ENCODE results near the gene EDA. TPM values are rescaled to one million over a fixed set of nuclear protein-coding genes. Genes with fewer than 3 reads are reported as not detected.

The EDA gene
- total RNA-seq, 4 donors from 2014 or later: 0.51 to 3.3 (median 1.3) TPM

GRCh38 chrX:69959712-69960111 lies 343.8 kb downstream of the EDA start:
- no peak overlapping the region for H3K27ac ChIP-seq
- intact Hi-C loops (cut with DNase I; ENCODE audit: low total_unique reads): no loop called here
- no peak for DNase-seq

GRCh38 chrX:69961365-69962072 lies 345.6 kb downstream of the EDA start:
- DNase-seq (no peak), ATAC-seq (no peak)
- TF ChIP-seq POLR2A (IDR thresholded peaks at IDR 0.05) (no peak), CTCF (IDR thresholded peaks at IDR 0.05 in 4 of 5, conservative IDR thresholded peaks at IDR 0.05 in 1 of 5) (no peak)
- intact Hi-C loops (cut with DNase I; ENCODE audit: low total_unique reads) (no loop called here), in situ Hi-C loops (cut with MboI; ENCODE audit: low sequenced_read_pairs in 4 of 4) (no loop called here)
- Histone ChIP-seq H3K36me3 (no peaks in the 10 kb centered on the region), H3K27me3 (no peaks in the 10 kb centered on the region), H3K27ac (no peak overlapping the region), H3K4me3 (no peak overlapping the region), H3K9me3 (no peaks in the 10 kb centered on the region), H3K4me1 (no peaks in the 10 kb centered on the region)

More at GRCh38 chrX:69959712-69960111, 343.8 kb downstream of the EDA start:
- Histone ChIP-seq H3K9me3 (no peaks in the 10 kb centered on the region), H3K4me3 (no peak overlapping the region), H3K27me3 (no peaks in the 10 kb centered on the region), H3K36me3 (no peaks in the 10 kb centered on the region), H3K4me1 (no peaks in the 10 kb centered on the region)
- ATAC-seq: no peak
- TF ChIP-seq POLR2A (IDR thresholded peaks at IDR 0.05) (no peak), CTCF (IDR thresholded peaks at IDR 0.05 in 4 of 5, conservative IDR thresholded peaks at IDR 0.05 in 1 of 5) (no peak)
- in situ Hi-C loops (cut with MboI; ENCODE audit: low sequenced_read_pairs in 4 of 4): no loop called here

- H3K4me1 ChIP-seq: no peaks in the 10 kb centered on the region
- intact Hi-C loops (cut with DNase I; ENCODE audit: low total_unique reads) (no loop called here), in situ Hi-C loops (cut with MboI; ENCODE audit: low sequenced_read_pairs in 4 of 4) (no loop called here)
- H3K9me3 ChIP-seq: no peaks in the 10 kb centered on the region
- ATAC-seq: no peak
- no peak for TF ChIP-seq CTCF (IDR thresholded peaks at IDR 0.05 in 4 of 5, conservative IDR thresholded peaks at IDR 0.05 in 1 of 5)
- no peak for TF ChIP-seq POLR2A (IDR thresholded peaks at IDR 0.05)
- no peak for DNase-seq
- H3K27me3 ChIP-seq: no peaks in the 10 kb centered on the region
- H3K36me3 ChIP-seq: no peaks in the 10 kb centered on the region
- H3K27ac ChIP-seq: no peak overlapping the region
- no peak overlapping the region for H3K4me3 ChIP-seq
Observed at GRCh38 chrX:69968950-69969349, 353.0 kb downstream of the EDA start.

GRCh38 chrX:69969460-69969859 lies 353.5 kb downstream of the EDA start:
- Histone ChIP-seq H3K27ac (no peak overlapping the region), H3K4me1 (no peaks in the 10 kb centered on the region), H3K4me3 (no peak overlapping the region), H3K9me3 (no peaks in the 10 kb centered on the region), H3K27me3 (no peaks in the 10 kb centered on the region), H3K36me3 (no peaks in the 10 kb centered on the region)
- no peak for DNase-seq
- ATAC-seq: no peak
- intact Hi-C loops (cut with DNase I; ENCODE audit: low total_unique reads): no loop called here
- in situ Hi-C loops (cut with MboI; ENCODE audit: low sequenced_read_pairs in 4 of 4): no loop called here
- TF ChIP-seq POLR2A (IDR thresholded peaks at IDR 0.05): no peak
- no peak for TF ChIP-seq CTCF (IDR thresholded peaks at IDR 0.05 in 4 of 5, conservative IDR thresholded peaks at IDR 0.05 in 1 of 5)

- H3K36me3 ChIP-seq: no peaks in the 10 kb centered on the region
- in situ Hi-C loops (cut with MboI; ENCODE audit: low sequenced_read_pairs in 4 of 4): no loop called here
- H3K27ac ChIP-seq: no peak overlapping the region
- intact Hi-C loops (cut with DNase I; ENCODE audit: low total_unique reads): no loop called here
- DNase-seq: no peak
- no peak for TF ChIP-seq CTCF (IDR thresholded peaks at IDR 0.05 in 4 of 5, conservative IDR thresholded peaks at IDR 0.05 in 1 of 5)
- no peak for TF ChIP-seq POLR2A (IDR thresholded peaks at IDR 0.05)
- no peak for ATAC-seq
- no peaks in the 10 kb centered on the region for H3K4me1 ChIP-seq
- no peaks in the 10 kb centered on the region for H3K9me3 ChIP-seq
- H3K27me3 ChIP-seq: no peaks in the 10 kb centered on the region
- H3K4me3 ChIP-seq: no peak overlapping the region
Observed at GRCh38 chrX:69987691-69988090, 371.8 kb downstream of the EDA start.

Data from gastrocnemius medialis (tissue), 4 donors.